DND-41 (cell line): ENCODE results near the gene DSCAML1.
"Not testable (repeated sequence)": the region's sequence is repeated elsewhere in the genome, so short reads cannot be mapped to it uniquely, and the experiment has no call there.

Source experiments
- EZH2 ChIP-seq: IDR thresholded peaks from 3 replicates; pipeline ENCODE4 v1.6.1; 2012; ENCODE audit warnings: borderline replicate concordance, low read depth, mild to moderate bottlenecking, moderate library complexity, low read length, inconsistent platforms; ENCODE audit not compliant: severe bottlenecking
- TF ChIP-seq, protein P1 (sequence below): IDR thresholded peaks from 2 replicates; pipeline ENCODE4 v1.5.1; 2012; ENCODE audit warnings: borderline replicate concordance, low read length, moderate library complexity, mild to moderate bottlenecking; ENCODE audit not compliant: poor library complexity, severe bottlenecking; ENCODE audit errors: extremely low read depth

- TF ChIP-seq, protein P1, sequence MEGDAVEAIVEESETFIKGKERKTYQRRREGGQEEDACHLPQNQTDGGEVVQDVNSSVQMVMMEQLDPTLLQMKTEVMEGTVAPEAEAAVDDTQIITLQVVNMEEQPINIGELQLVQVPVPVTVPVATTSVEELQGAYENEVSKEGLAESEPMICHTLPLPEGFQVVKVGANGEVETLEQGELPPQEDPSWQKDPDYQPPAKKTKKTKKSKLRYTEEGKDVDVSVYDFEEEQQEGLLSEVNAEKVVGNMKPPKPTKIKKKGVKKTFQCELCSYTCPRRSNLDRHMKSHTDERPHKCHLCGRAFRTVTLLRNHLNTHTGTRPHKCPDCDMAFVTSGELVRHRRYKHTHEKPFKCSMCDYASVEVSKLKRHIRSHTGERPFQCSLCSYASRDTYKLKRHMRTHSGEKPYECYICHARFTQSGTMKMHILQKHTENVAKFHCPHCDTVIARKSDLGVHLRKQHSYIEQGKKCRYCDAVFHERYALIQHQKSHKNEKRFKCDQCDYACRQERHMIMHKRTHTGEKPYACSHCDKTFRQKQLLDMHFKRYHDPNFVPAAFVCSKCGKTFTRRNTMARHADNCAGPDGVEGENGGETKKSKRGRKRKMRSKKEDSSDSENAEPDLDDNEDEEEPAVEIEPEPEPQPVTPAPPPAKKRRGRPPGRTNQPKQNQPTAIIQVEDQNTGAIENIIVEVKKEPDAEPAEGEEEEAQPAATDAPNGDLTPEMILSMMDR, result not testable (repeated sequence)
- TF ChIP-seq EZH2, result not testable (repeated sequence)
These were observed 391.1 kb downstream of the DSCAML1 start for GRCh38 chr11:117405898-117406297.
